Adrenal gland (tissue), 12 donors: Measurements from ENCODE around the gene GTF2B. TPM values are rescaled to one million over a fixed set of nuclear protein-coding genes. Genes with fewer than 3 reads are reported as not detected.
A peak's percentile ranks its signal among the peaks of the same experiment; 100 is the strongest.
"Not testable (repeated sequence)": the region's sequence is repeated elsewhere in the genome, so short reads cannot be mapped to it uniquely, and the experiment has no call there.

Experiments
- DNase-seq, 7 donors: peaks; one replicate each; pipeline ENCODE4 v3.0.0-alpha.2; 2019 to 2020
- H3K27ac ChIP-seq, 5 donors: fragments of 200-600 bp; sonication (generic) in 4 of 5; 1 replicate in 3 of 5; 2 replicates in 2 of 5; pipeline versions ENCODE4 v1.5.1 to v1.8.0; 2016 to 2020; ENCODE audit warnings: mild to moderate bottlenecking in 1 of 5
- H3K27me3 ChIP-seq: fragments of 200-600 bp; 2 replicates; pipeline ENCODE4 v1.8.0; 2021
- H3K36me3 ChIP-seq, 2 donors: fragments of 200-600 bp; replicated peaks in 1 of 2; 1 replicate in 1 of 2; 2 replicates in 1 of 2; pipeline versions ENCODE4 v1.5.1 to v1.8.0; 2018 to 2022
- H3K4me1 ChIP-seq, 2 donors: fragments of 200-600 bp; replicated peaks in 1 of 2; 1 replicate in 1 of 2; 2 replicates in 1 of 2; pipeline versions ENCODE4 v1.5.1 to v1.8.0; 2018 to 2021
- H3K4me3 ChIP-seq, 4 donors: fragments of 200-600 bp; sonication (generic) in 3 of 4; one replicate each; pipeline ENCODE4 v1.5.1; 2016 to 2018
- H3K9me3 ChIP-seq, 3 donors: fragments of 200-600 bp; sonication (generic) in 1 of 3; replicated peaks in 1 of 3; 1 replicate in 2 of 3; 2 replicates in 1 of 3; pipeline versions ENCODE4 v1.5.1 to v1.8.0; 2016 to 2021
- POLR2A ChIP-seq, 2 donors: fragments of 450-650 bp; IDR thresholded peaks; one replicate each; pipeline ENCODE4 v1.6.1; 2017; ENCODE audit warnings: antibody characterized with exemption in 2 of 2, mild to moderate bottlenecking in 2 of 2, moderate library complexity in 1 of 2
- WGBS, 4 donors: extraction: QIAGEN DNeasy Blood & Tissue Kit in 2 of 4; methylation state at CpG; one replicate each; pipeline versions ENCODE4 v1.1.5 to v1.1.7; 2013 to 2017; 5-methylcytosine and 5-hydroxymethylcytosine counted together
- intact Hi-C, 2 donors: fragments of 100-400 bp; cut with DNase I; formaldehyde crosslinking; loops; one replicate each; pipeline versions ENCODE4 v1.14.1 to v1.15.0; 2022 to 2023
- polyA plus RNA-seq, 3 donors: library from polyadenylated mRNA; stranded (reverse); fragments of 200-250 nt in 2 of 3; fragments of 350-450 nt in 1 of 3; fragmentation: Illumina TruSeq in 1 of 3; extraction: RNeasy Lipid Tissue Mini Kit (QIAGEN cat#74804) in 1 of 3; gene quantifications; one replicate each; pipeline ENCODE4 v1.2.3, GENCODE V29; 2013 to 2014
- total RNA-seq, 9 donors: library from RNA; depleted of rRNA in 4 of 9; stranded (reverse); fragments of >200 nt in 4 of 9; fragments of 120-200 nt in 1 of 9; fragmentation: NEBNext Ultra II Directional in 1 of 9; extraction: Animal tissue kit (Norgen Biotek cat#: 25700) in 1 of 9; gene quantifications; one replicate each; pipeline versions ENCODE4 v1.1.0 to v1.2.4, GENCODE V29; 2013 to 2023
- TF ChIP-seq, protein P1 (sequence below), 6 experiments: fragments of 450-650 bp in 4 of 6; fragments of 200-600 bp in 2 of 6; sonication (generic) in 1 of 6; IDR thresholded peaks; 1 replicate in 5 of 6; 2 replicates in 1 of 6; pipeline versions ENCODE4 v1.5.1 to v1.8.0; 2016 to 2021; ENCODE audit warnings: antibody characterized with exemption in 6 of 6, mild to moderate bottlenecking in 2 of 6, moderate library complexity in 1 of 6
- donor health status: healthy with polysubstance abuse.
- donor health status: Bipolar disorder and iron deficiency.
- donor health status: DM: yes; HTN: yes; CAD: no.
- donor health status: DM: no; HTN: no; CAD: no.
- donor health status: DM: no; HTN: no; CAD: no.
- donor health status: DM: yes; HTN: yes; CAD: no.

The GTF2B gene
- total and polyA plus RNA-seq, 12 donors = 15.1 to 70.2 (median 28.0) TPM

DNA sequence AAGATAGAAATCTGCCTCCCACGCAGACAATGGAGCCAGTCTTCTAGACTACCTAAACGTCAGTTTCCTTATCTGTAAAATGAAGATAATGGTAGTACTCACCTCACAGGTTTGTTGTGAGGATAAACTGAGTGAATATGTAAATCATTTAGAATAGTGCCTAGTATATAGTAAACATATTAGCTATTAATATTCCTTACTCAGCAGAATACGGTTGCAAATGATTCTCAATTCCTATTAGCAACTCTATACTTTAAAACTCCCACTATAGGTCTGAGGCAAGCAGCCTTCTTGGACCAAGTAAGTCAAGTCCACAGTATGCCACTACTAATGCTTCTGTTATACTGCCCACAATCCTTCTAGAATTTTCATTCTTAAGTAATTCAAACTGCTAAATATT, 5.4 kb downstream of the GTF2B start:
- no peak for TF ChIP-seq POLR2A (IDR thresholded peaks at IDR 0.05)
- TF ChIP-seq, protein P1, sequence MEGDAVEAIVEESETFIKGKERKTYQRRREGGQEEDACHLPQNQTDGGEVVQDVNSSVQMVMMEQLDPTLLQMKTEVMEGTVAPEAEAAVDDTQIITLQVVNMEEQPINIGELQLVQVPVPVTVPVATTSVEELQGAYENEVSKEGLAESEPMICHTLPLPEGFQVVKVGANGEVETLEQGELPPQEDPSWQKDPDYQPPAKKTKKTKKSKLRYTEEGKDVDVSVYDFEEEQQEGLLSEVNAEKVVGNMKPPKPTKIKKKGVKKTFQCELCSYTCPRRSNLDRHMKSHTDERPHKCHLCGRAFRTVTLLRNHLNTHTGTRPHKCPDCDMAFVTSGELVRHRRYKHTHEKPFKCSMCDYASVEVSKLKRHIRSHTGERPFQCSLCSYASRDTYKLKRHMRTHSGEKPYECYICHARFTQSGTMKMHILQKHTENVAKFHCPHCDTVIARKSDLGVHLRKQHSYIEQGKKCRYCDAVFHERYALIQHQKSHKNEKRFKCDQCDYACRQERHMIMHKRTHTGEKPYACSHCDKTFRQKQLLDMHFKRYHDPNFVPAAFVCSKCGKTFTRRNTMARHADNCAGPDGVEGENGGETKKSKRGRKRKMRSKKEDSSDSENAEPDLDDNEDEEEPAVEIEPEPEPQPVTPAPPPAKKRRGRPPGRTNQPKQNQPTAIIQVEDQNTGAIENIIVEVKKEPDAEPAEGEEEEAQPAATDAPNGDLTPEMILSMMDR (IDR thresholded peaks at IDR 0.05) = no peak

DNA sequence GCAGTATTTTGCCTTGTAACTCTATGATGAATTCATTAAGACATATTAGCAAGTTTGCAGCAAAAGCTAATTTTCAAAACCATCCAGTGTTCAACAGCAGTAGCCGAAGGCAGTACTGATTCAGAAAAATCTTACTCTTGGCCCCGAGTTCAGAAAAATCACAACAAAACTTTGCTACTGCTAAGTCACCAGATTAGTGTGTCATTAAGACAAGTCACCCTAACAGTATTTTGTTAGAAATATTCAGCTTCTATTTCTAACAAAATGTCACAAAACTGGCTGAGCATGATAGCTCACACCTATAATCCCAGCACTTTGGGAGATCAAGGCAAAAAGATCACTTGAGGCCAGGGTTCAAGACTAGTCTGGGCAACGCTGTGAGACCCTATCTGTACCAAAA, 8.2 kb downstream of the GTF2B start:
- Histone ChIP-seq H3K36me3 (peaks cover 0 to 49% of the 10 kb centered on the region in 2 donors), H3K27me3 (no peaks in the 10 kb centered on the region), H3K4me1 (peaks cover 13 to 24% of the 10 kb centered on the region in 2 donors), H3K9me3 (no peaks in the 10 kb centered on the region), H3K27ac (peak overlapping the region in 3 of 5 donors; percentile 17 to 26 (median 19)), H3K4me3 (no peak overlapping the region)
- TF ChIP-seq, protein P1 (IDR thresholded peaks at IDR 0.05) = no peak
- no peak for TF ChIP-seq POLR2A (IDR thresholded peaks at IDR 0.05)
- intact Hi-C loops = no loop called here
- no peak for DNase-seq
- 50 to 70% (median 59%) methylated on average over 3 of the region's 3 CpGs for WGBS, 4 donors

More for the DNA sequence above, 5.4 kb downstream of the GTF2B start:
- Histone ChIP-seq H3K36me3 (peaks cover 0 to 43% of the 10 kb centered on the region in 2 donors), H3K9me3 (no peaks in the 10 kb centered on the region), H3K4me1 (peaks cover 24 to 35% of the 10 kb centered on the region in 2 donors), H3K27ac (no peak overlapping the region), H3K4me3 (no peak overlapping the region), H3K27me3 (no peaks in the 10 kb centered on the region)
- DNase-seq = no peak
- 81 to 88% (median 85%) methylated on average over 3 of the region's 3 CpGs for WGBS, 4 donors
- intact Hi-C loops = no loop called here

DNA sequence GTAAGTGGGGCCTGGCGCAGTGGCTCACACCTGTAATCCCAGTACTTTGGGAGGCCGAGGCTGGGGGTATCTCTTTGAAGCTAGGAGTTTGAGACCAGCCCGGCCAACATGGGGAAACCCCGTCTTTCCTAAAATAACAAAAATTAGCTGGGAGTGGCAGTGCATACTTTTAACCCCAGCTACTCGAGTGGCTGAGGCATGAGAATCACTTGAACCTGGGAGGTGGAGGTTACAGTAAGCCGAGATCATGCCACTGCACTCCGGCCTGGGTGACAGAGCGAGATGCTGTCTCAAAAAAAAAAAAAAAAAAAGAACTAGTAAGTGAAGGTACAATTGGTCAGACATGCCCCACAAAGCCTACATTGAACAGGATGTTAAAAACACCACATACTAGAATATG, 10.7 kb downstream of the GTF2B start:
- H3K27me3 ChIP-seq, H3K27ac ChIP-seq, DNase-seq, H3K9me3 ChIP-seq, H3K4me3 ChIP-seq, intact Hi-C loops: not testable (repeated sequence)
- WGBS, 4 donors = 74 to 92% (median 85%) methylated on average over 6 to 8 of the region's 8 CpGs
- Histone ChIP-seq H3K4me1 (peaks cover 20 to 37% of the 10 kb centered on the region in 2 donors), H3K36me3 (peaks cover 0 to 34% of the 10 kb centered on the region in 2 donors)

DNA sequence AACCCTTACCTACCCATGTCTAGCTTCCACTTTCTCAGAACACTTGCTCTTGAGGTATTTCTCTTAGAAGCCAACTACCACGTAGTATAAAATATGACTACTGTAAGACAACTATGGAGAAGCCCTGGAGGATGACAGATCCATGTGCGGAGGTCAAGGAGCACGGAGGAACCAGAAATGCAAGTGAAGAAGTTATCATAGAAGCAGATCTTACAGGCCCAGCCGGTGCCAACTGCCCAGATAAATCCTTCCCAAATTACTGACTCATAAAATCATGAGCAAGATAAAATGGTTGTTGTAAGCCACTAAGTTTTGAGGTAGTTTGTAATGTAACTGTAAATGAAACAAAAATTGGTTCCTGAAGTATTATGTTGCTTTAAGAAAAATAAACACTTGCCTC, 12.6 kb downstream of the GTF2B start:
- no peak for TF ChIP-seq POLR2A (IDR thresholded peaks at IDR 0.05)
- TF ChIP-seq, protein P1 (IDR thresholded peaks at IDR 0.05) = no peak
- Histone ChIP-seq H3K27ac (peak overlapping the region in 2 of 5 donors; percentile 11 to 37), H3K4me3 (no peak overlapping the region), H3K4me1 (peaks cover 20 to 41% of the 10 kb centered on the region in 2 donors), H3K27me3 (no peaks in the 10 kb centered on the region), H3K9me3 (no peaks in the 10 kb centered on the region), H3K36me3 (peaks cover 0 to 16% of the 10 kb centered on the region in 2 donors)
- intact Hi-C loops = loop anchor here (5.0 to 10.0 kb wide), 2 partner anchors 214 to 221 kb away; no protein-coding TSS in a partner anchor
- DNase-seq = peak; percentile 27 to 84 (median 67)
- WGBS, 4 donors = 34 to 44% (median 37%) methylated on average over 4 of the region's 4 CpGs

DNA sequence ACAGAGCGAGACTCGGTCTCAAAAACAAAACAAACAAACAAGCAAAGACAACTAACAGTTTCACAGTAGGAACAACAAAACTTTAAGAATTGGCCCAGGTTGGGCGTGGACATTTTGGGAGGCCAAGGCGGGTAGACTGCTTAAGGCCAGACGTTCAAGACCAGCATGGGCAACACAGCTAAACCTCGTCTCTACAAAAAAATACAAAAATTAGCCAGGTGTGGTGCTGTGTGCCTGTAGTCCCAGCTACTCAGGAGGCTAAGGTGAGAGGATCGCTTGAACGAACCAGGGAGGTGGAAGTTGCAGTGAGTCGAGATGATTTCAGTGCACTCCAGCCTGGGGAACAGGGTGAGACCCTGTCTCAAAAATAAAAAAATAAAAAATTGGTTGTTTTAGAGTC, 13.5 kb downstream of the GTF2B start:
- H3K36me3 ChIP-seq = peaks cover 0 to 8% of the 10 kb centered on the region in 2 donors
- peak overlapping the region in 1 of 5 donors; percentile 11 for H3K27ac ChIP-seq
- no peak for DNase-seq
- TF ChIP-seq POLR2A (IDR thresholded peaks at IDR 0.05) = no peak
- TF ChIP-seq, protein P1 (IDR thresholded peaks at IDR 0.05) = no peak
- no peaks in the 10 kb centered on the region for H3K27me3 ChIP-seq
- intact Hi-C loops = loop anchor here (5.0 to 10.0 kb wide), 2 partner anchors 213 to 221 kb away; no protein-coding TSS in a partner anchor
- peaks cover 14 to 33% of the 10 kb centered on the region in 2 donors for H3K4me1 ChIP-seq
- no peaks in the 10 kb centered on the region for H3K9me3 ChIP-seq
- no peak overlapping the region for H3K4me3 ChIP-seq
- WGBS, 4 donors = 83 to 87% (median 84%) methylated on average over 9 of the region's 9 CpGs
